Activated naive CD4-positive, alpha-beta T cell treated with anti-CD3 and anti-CD28 coated beads, Interleukin-2, amount 10 ng/mL, durations not matched to agents 7 days and 5 days (primary cell): ENCODE results near the gene SPG11.
"Not testable (repeated sequence)": the region's sequence is repeated elsewhere in the genome, so short reads cannot be mapped to it uniquely, and the experiment has no call there.

Experiments
- CTCF ChIA-PET: fragments of 350-600 bp; sonication (Branson Sonifier 250); formaldehyde crosslinking; loops from one replicate; lab custom pipeline; 2021; ENCODE audit warnings: antibody characterized with exemption; lab: Charles Lee
- DNase-seq: peaks from one replicate; pipeline ENCODE4 v3.0.0-alpha.2; 2020
- H3K27ac Mint-ChIP-seq: one replicate; pipeline ENCODE4 v1.8.0; 2021; ENCODE audit warnings: mild to moderate bottlenecking, moderate library complexity, mixed read lengths
- H3K27me3 Mint-ChIP-seq: one replicate; pipeline ENCODE4 v1.8.0; 2021; ENCODE audit warnings: mild to moderate bottlenecking, mixed read lengths
- H3K36me3 Mint-ChIP-seq: one replicate; pipeline ENCODE4 v1.8.0; 2021; ENCODE audit warnings: mixed read lengths
- H3K4me1 Mint-ChIP-seq: one replicate; pipeline ENCODE4 v1.8.0; 2021; ENCODE audit warnings: mixed read lengths
- H3K4me3 Mint-ChIP-seq: one replicate; pipeline ENCODE4 v1.8.0; 2021; ENCODE audit warnings: mild to moderate bottlenecking, moderate library complexity, mixed read lengths
- H3K9me3 Mint-ChIP-seq: one replicate; pipeline ENCODE4 v1.8.0; 2021; ENCODE audit warnings: mixed read lengths

SPG11 gene

DNA sequence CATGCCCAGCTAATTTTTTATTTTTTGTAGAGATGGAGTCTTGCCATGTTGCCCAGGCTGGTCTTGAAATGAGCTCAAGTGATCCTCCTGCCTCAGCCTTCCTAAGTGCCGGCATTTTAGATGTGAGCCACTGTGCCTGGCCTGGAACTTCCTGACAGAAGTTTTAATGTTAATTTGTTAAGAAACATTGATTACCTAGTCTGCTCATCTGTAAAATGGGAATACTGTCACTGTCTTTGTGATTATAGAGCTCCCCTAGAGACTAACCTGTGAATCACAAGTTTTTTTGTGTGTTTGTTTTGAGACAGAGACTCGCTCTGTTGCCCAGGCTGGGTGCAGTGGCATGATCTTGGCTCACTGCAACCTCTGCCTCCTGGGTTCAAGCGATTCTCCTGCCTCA, 130.8 kb downstream of the SPG11 start:
- H3K4me3 Mint-ChIP-seq, result no peak overlapping the region
- peaks cover 16% of the 10 kb centered on the region for H3K36me3 Mint-ChIP-seq
- H3K27ac Mint-ChIP-seq, result peak overlapping the region; percentile 14
- H3K27me3 Mint-ChIP-seq, result no peaks in the 10 kb centered on the region
- H3K4me1 Mint-ChIP-seq, result peaks cover 20% of the 10 kb centered on the region
- CTCF ChIA-PET, result interaction anchor here (0.6 to 2.2 kb wide), 4 partner anchors 11 to 205 kb away, joined by 4 to 11 read pairs (median 6); no protein-coding TSS in a partner anchor
- H3K9me3 Mint-ChIP-seq, result no peaks in the 10 kb centered on the region
- DNase-seq, result no peak

DNA sequence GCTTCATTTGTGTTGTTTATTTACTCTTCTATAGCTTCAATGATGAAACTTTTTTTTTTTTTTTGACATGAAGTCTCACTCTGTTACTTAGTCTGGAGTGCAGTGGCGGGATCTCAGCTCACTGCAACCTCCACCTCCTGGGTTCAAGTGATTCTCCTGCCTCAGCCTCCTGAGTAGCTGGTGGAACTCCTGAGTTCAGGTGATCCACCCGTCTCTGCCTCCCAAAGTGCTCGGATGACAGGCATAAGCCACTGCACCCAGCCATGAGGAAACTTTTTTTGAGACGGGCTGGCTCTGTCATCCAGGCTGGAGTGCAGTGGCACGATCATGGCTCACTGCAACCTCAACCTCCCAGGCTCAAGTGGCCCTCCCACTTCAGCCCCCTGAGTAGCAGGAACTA, 131.2 kb downstream of the SPG11 start:
- H3K9me3 Mint-ChIP-seq, H3K4me3 Mint-ChIP-seq, H3K27me3 Mint-ChIP-seq, DNase-seq, H3K27ac Mint-ChIP-seq: not testable (repeated sequence)
- Mint-ChIP-seq H3K36me3 (peaks cover 20% of the 10 kb centered on the region), H3K4me1 (peaks cover 20% of the 10 kb centered on the region)
- CTCF ChIA-PET, result interaction anchor here (0.6 to 2.2 kb wide), 5 partner anchors 10 to 206 kb away, joined by 3 to 11 read pairs (median 6); no protein-coding TSS in a partner anchor

DNA sequence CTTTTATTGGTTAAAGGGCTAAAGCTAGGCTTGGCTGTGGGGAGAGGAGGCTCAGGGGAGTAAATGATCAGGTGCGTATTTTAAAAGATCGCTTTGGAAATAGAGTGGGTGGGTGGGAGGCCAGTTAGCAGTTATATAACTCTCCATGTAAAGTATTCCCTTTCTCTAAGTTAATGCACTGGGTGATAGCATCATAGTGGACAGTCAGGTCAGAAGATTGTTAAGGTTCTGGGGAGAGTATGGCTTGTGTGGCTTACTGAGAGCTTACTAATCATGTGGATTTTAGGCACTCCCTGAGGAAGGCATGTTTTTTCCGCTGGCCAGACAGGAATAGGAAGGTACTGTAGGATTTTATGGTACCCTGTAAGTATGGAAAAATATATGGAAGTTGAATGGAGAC, 132.8 kb downstream of the SPG11 start:
- Mint-ChIP-seq H3K4me1 (peaks cover 14% of the 10 kb centered on the region), H3K36me3 (peaks cover 19% of the 10 kb centered on the region), H3K27ac (no peak overlapping the region), H3K9me3 (no peaks in the 10 kb centered on the region), H3K27me3 (no peaks in the 10 kb centered on the region), H3K4me3 (no peak overlapping the region)
- DNase-seq, result no peak
- CTCF ChIA-PET, result no interaction called here

DNA sequence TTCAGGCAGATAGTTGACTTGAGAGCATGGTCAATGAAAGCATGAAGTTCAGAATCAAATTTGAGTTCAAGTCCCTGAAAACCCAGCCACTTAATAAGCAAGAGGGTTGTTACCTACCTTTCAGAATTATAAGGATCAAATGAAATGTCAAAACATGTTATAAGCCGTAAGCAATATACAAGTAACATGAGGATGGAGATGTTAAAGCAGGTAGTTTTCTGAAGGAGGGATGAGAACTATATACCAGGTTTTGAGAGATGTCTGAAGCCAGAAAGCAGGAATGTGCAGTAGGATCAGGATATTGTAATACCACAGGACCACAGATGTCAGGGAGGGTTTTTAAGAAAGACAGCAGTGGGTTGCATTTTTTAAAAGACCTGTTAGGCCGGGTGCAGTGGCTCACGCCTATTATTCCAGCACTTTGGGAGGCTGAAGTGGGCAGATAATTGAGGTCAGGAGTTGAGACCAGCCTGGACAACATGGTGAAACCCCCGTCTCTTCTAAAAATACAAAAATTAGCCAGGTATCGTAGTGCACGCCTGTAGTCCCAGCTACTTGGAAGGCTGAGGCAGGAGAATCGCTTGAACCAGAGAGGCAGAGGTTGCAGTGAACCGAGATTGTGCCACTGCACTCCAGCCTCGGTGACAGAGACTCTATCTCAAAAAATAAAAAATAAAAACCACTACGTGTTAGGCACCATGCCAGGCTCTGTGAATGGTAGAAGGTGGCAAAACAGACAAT, 133.4 kb downstream of the SPG11 start:
- H3K27me3 Mint-ChIP-seq, result no peaks in the 10 kb centered on the region
- peaks cover 10% of the 10 kb centered on the region for H3K4me1 Mint-ChIP-seq
- H3K36me3 Mint-ChIP-seq, result peaks cover 20% of the 10 kb centered on the region
- H3K27ac Mint-ChIP-seq, result no peak overlapping the region
- no peak overlapping the region for H3K4me3 Mint-ChIP-seq
- CTCF ChIA-PET, result no interaction called here
- H3K9me3 Mint-ChIP-seq, result no peaks in the 10 kb centered on the region
- DNase-seq, result no peak

DNA sequence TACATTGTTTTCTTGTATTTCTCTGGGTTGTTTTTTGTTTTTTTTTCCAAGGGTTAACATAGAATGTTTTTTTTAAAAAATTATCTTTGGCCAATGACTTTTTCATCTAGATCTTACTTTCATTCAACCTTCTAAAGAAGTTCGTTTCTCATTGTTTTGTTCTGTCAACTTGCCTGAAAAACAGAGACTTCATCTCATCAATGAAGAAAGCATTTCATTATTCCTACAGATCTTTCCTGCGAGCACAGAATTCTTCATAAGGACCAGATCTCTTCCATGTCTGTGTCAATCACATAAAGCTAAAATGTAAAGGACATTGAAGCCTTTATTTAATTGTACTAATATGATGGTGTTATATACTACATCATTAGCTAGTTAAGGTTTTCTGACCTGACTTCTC, 136.2 kb downstream of the SPG11 start:
- peaks cover 24% of the 10 kb centered on the region for H3K36me3 Mint-ChIP-seq
- CTCF ChIA-PET, result interaction anchor here (0.7 kb wide), 1 partner anchor 19 kb away, joined by 3 read pairs; no protein-coding TSS in a partner anchor
- no peak overlapping the region for H3K27ac Mint-ChIP-seq
- H3K27me3 Mint-ChIP-seq, result no peaks in the 10 kb centered on the region
- no peak for DNase-seq
- H3K4me1 Mint-ChIP-seq, result no peaks in the 10 kb centered on the region
- no peak overlapping the region for H3K4me3 Mint-ChIP-seq
- no peaks in the 10 kb centered on the region for H3K9me3 Mint-ChIP-seq

DNA sequence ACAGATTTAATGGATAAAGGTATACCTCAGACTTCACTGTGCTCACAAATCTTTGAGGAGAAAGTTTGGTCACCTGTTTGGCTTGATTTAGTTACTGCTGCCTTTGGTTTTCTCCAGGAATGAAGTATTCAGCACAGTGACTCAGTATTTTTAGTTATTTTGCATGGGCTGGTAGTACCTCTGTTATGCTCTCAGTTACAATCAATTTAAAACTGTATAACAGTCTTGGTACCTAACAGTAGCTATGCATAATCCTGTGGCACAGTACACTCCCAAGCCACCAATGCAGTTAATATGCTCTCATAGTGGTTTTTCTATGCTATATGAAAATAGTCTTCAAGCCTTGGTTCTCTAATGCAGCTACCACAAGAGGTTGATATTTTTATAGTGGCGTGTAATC, 138.4 kb downstream of the SPG11 start:
- Mint-ChIP-seq H3K4me3 (no peak overlapping the region), H3K27ac (no peak overlapping the region), H3K4me1 (no peaks in the 10 kb centered on the region)

DNA sequence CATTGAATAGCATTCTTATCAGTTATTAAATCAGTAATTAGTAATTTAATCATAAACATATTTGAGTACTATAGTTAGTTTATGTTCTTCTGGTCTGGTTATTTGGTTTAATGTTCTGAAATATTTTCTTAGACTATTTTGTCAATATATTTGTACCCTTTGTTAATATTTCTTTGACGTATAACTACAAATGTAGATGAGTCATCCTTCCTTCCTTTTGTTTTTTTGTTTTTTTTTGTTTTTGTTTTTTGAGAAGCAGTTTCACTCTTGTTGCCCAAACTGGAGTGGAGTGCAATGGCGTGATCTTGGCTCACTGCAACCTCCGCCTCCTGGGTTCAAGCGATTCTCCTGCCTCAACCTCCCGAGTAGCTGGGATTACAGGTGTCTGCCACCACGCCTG, 143.9 kb downstream of the SPG11 start:
- Mint-ChIP-seq H3K36me3 (peaks cover 31% of the 10 kb centered on the region), H3K27me3 (no peaks in the 10 kb centered on the region), H3K9me3 (no peaks in the 10 kb centered on the region), H3K27ac (no peak overlapping the region), H3K4me1 (peaks cover 2% of the 10 kb centered on the region), H3K4me3 (no peak overlapping the region)
- CTCF ChIA-PET, result no interaction called here
- no peak for DNase-seq

More for the DNA sequence above, 138.4 kb downstream of the SPG11 start:
- Mint-ChIP-seq H3K36me3 (peaks cover 27% of the 10 kb centered on the region), H3K9me3 (no peaks in the 10 kb centered on the region), H3K27me3 (no peaks in the 10 kb centered on the region)
- CTCF ChIA-PET, result no interaction called here
- DNase-seq, result no peak

DNA sequence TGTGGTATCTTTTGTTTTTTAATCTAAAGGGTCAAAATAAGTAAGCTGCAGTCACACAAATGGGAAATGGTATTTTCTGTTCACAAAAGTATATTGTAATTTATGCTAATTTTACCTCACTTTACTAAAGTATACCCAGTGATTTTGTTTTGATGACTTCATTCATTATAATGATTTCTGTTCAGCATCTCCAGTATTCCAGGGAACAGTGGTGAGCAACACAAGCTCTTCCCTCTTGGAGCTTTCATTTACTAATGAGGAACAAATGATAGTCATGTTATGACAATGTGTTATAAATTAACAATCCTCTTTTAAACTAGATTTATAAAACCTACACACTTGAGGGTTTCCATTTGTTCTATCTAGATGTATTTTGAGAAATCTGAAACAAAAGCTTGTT, 147.0 kb downstream of the SPG11 start:
- CTCF ChIA-PET, result interaction anchor here (0.6 to 1.1 kb wide), 3 partner anchors 13 to 211 kb away, joined by 3 read pairs; partner anchors contain the start of gene EIF3J
- DNase-seq, result no peak
- no peak overlapping the region for H3K4me3 Mint-ChIP-seq
- no peaks in the 10 kb centered on the region for H3K27me3 Mint-ChIP-seq
- no peak overlapping the region for H3K27ac Mint-ChIP-seq
- peaks cover 2% of the 10 kb centered on the region for H3K4me1 Mint-ChIP-seq
- no peaks in the 10 kb centered on the region for H3K9me3 Mint-ChIP-seq
- H3K36me3 Mint-ChIP-seq, result peaks cover 20% of the 10 kb centered on the region
